Measurements from ENCODE around the gene SH3BGRL. TPM values are rescaled to one million over a fixed set of nuclear protein-coding genes. Genes with fewer than 3 reads are reported as not detected.

SH3BGRL gene
- total and polyA plus RNA-seq, 10 donors: 132 to 280 (median 193) TPM

GRCh38 chrX:81229229-81229628 is 27.3 kb downstream of the SH3BGRL start:
- 67 to 94% (median 90%) methylated on average over 2 to 3 of the region's 3 CpGs for WGBS, 5 donors
- no peak overlapping the region for H3K27ac ChIP-seq
- H3K36me3 ChIP-seq: no peaks in the 10 kb centered on the region
- TF ChIP-seq POLR2A (IDR thresholded peaks at IDR 0.05): no peak
- no peak for TF ChIP-seq CTCF (IDR thresholded peaks at IDR 0.05 in 8 of 11, conservative IDR thresholded peaks at IDR 0.05 in 3 of 11)
- no peak for TF ChIP-seq POLR2AphosphoS5 (IDR thresholded peaks at IDR 0.05)
- intact Hi-C loops (cut with DNase I; ENCODE audit: low total_unique reads): no loop called here
- H3K4me1 ChIP-seq: peaks cover 0 to 5% (median 0%) of the 10 kb centered on the region in 6 donors
- H3K27me3 ChIP-seq (replicated peaks in 1 of 7): no peaks in the 10 kb centered on the region
- no peak for DNase-seq
- no peak overlapping the region for H3K4me3 ChIP-seq
- no peaks in the 10 kb centered on the region for H3K9me3 ChIP-seq

DNA sequence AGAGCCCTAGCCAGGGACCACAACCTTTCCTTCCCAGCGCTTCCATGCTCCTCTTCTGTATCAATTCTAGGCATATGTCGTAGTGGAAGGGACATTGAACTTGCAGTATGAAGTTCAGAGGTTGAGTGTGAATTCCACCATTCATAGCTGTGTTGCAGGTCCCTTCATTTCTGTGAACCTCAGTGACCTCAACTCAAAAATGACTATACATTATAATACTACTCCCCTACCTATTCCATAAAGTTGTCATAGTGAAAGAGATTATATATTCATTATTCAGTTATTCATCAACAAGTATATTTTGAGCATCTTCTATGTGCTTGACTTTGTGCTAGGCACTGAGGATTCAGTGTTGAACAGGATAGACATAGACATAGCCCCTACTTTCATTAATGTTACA is 28.0 kb downstream of the SH3BGRL start:
- Histone ChIP-seq H3K4me1 (peaks cover 0 to 5% (median 0%) of the 10 kb centered on the region in 6 donors), H3K4me3 (no peak overlapping the region), H3K27ac (no peak overlapping the region), H3K36me3 (no peaks in the 10 kb centered on the region), H3K27me3 (replicated peaks in 1 of 7) (no peaks in the 10 kb centered on the region), H3K9me3 (no peaks in the 10 kb centered on the region)
- TF ChIP-seq POLR2A (IDR thresholded peaks at IDR 0.05) (no peak), POLR2AphosphoS5 (IDR thresholded peaks at IDR 0.05) (no peak), CTCF (IDR thresholded peaks at IDR 0.05 in 8 of 11, conservative IDR thresholded peaks at IDR 0.05 in 3 of 11) (no peak)
- 79 to 96% (median 90%) methylated on average over 2 of the region's 2 CpGs for WGBS, 5 donors
- intact Hi-C loops (cut with DNase I; ENCODE audit: low total_unique reads): no loop called here
- DNase-seq: no peak

DNA sequence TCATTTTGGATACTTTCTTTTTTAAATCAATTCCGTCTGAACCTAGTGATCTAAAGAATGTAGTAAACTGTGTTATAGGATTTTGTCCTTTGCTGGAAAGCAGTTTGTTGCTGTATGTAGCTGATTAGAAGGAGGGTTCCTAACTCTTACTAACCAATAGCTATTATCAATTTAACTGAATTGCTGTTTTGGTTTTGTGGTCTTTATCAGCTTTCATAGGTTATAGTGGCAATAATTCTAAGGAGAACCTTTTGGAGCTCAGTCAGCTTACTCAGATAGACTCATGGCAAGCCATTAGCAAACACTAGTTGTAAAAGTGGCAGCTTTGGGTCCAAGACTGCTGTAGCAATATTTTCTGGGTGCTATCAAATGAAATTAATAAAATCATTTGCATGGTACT is 29.6 kb downstream of the SH3BGRL start:
- intact Hi-C loops (cut with DNase I; ENCODE audit: low total_unique reads): no loop called here
- no peak for TF ChIP-seq POLR2AphosphoS5 (IDR thresholded peaks at IDR 0.05)
- H3K9me3 ChIP-seq: no peaks in the 10 kb centered on the region
- no peak overlapping the region for H3K27ac ChIP-seq
- DNase-seq: no peak
- 53 to 96% (median 84%) methylated on average over 1 of the region's 1 CpG for WGBS, 5 donors
- H3K4me3 ChIP-seq: no peak overlapping the region
- no peaks in the 10 kb centered on the region for H3K36me3 ChIP-seq
- H3K27me3 ChIP-seq (replicated peaks in 1 of 7): no peaks in the 10 kb centered on the region
- peaks cover 0 to 5% (median 0%) of the 10 kb centered on the region in 6 donors for H3K4me1 ChIP-seq

GRCh38 chrX:81232218-81232617 is 30.3 kb downstream of the SH3BGRL start:
- Histone ChIP-seq H3K4me1 (peaks cover 0 to 5% (median 0%) of the 10 kb centered on the region in 6 donors), H3K36me3 (peaks cover 0 to 7% (median under 1%) of the 10 kb centered on the region in 6 donors), H3K27me3 (replicated peaks in 1 of 7) (no peaks in the 10 kb centered on the region), H3K9me3 (no peaks in the 10 kb centered on the region), H3K27ac (no peak overlapping the region), H3K4me3 (no peak overlapping the region)
- WGBS, 5 donors: 89 to 94% (median 90%) methylated on average over 1 of the region's 1 CpG
- DNase-seq: no peak
- TF ChIP-seq POLR2AphosphoS5 (IDR thresholded peaks at IDR 0.05): no peak
- no peak for TF ChIP-seq CTCF (IDR thresholded peaks at IDR 0.05 in 8 of 11, conservative IDR thresholded peaks at IDR 0.05 in 3 of 11)
- no peak for TF ChIP-seq POLR2A (IDR thresholded peaks at IDR 0.05)
- intact Hi-C loops (cut with DNase I; ENCODE audit: low total_unique reads): no loop called here

GRCh38 chrX:81237516-81237915 is 35.6 kb downstream of the SH3BGRL start:
- TF ChIP-seq POLR2AphosphoS5 (IDR thresholded peaks at IDR 0.05) (no peak), POLR2A (IDR thresholded peaks at IDR 0.05) (no peak), CTCF (IDR thresholded peaks at IDR 0.05 in 8 of 11, conservative IDR thresholded peaks at IDR 0.05 in 3 of 11) (no peak)
- Histone ChIP-seq H3K4me3 (no peak overlapping the region), H3K27me3 (replicated peaks in 1 of 7) (peaks cover 0 to 4% (median 0%) of the 10 kb centered on the region in 7 donors), H3K4me1 (no peaks in the 10 kb centered on the region), H3K9me3 (peaks cover 0 to 20% (median 11%) of the 10 kb centered on the region in 8 donors), H3K27ac (no peak overlapping the region), H3K36me3 (peaks cover 0 to 44% (median 4%) of the 10 kb centered on the region in 6 donors)
- DNase-seq: no peak
- WGBS, 5 donors: 72 to 100% (median 82%) methylated on average over 1 of the region's 1 CpG; no CpG with 5 or more reads in 1 of the 5 donors
- intact Hi-C loops (cut with DNase I; ENCODE audit: low total_unique reads): no loop called here

All from spleen (tissue), 11 donors.